HUES48 (cell line): ENCODE measurements around the gene PLXDC1.
"Not testable (repeated sequence)": the region's sequence is repeated elsewhere in the genome, so short reads cannot be mapped to it uniquely, and the experiment has no call there.

Experiments
- H3K27ac ChIP-seq: one replicate; pipeline ENCODE4 v1.7.0; 2013; ENCODE audit warnings: low read depth, low read length, inconsistent platforms
- H3K27me3 ChIP-seq: 2 replicates; pipeline ENCODE4 v1.6.1; 2013; ENCODE audit warnings: mild to moderate bottlenecking, low read length; ENCODE audit not compliant: control insufficient read depth, insufficient read depth
- H3K36me3 ChIP-seq: 2 replicates; pipeline ENCODE4 v1.6.1; 2013; ENCODE audit warnings: low read length; ENCODE audit not compliant: control insufficient read depth, insufficient read depth
- H3K4me1 ChIP-seq: 2 replicates; pipeline ENCODE4 v1.6.1; 2013; ENCODE audit warnings: mild to moderate bottlenecking, low read length; ENCODE audit not compliant: control insufficient read depth, insufficient read depth
- H3K4me3 ChIP-seq: 2 replicates; pipeline ENCODE4 v1.5.1; 2013; ENCODE audit warnings: mild to moderate bottlenecking, low read depth, low read length
- H3K9ac ChIP-seq: 2 replicates; pipeline ENCODE4 v1.6.1; 2013; ENCODE audit warnings: mild to moderate bottlenecking, low read depth, low read length, moderate library complexity
- H3K9me3 ChIP-seq: 2 replicates; pipeline ENCODE4 v1.6.1; 2013; ENCODE audit warnings: low read length; ENCODE audit not compliant: control insufficient read depth, insufficient read depth

PLXDC1 gene

DNA sequence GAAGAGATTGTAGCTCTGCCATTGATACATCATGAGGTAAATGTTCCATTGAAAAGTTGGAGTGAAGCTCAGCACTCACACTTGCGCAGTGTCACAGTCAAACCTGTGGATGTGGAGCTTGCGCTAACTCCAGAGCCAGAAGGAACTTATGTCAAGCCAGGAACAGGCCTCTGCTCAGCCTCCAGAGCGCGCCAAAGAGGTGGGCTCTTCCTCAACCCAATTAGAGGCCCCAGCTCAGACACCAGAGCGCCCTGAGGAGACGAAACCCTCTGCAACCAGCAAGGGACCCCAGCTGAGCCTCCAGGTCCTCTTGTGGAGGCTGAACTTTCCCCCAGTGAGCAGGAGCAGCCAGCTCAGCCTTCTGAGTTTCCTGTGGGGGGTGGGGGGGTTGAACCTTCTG, 122.7 kb downstream of the PLXDC1 start:
- Histone ChIP-seq H3K36me3 (no peaks in the 10 kb centered on the region), H3K9ac (no peak overlapping the region), H3K4me3 (no peak overlapping the region), H3K4me1 (no peaks in the 10 kb centered on the region), H3K9me3 (no peaks in the 10 kb centered on the region), H3K27me3 (peaks cover 21% of the 10 kb centered on the region), H3K27ac (no peak overlapping the region)

- Histone ChIP-seq H3K27me3 (peaks cover 21% of the 10 kb centered on the region), H3K27ac (no peak overlapping the region), H3K9ac (no peak overlapping the region), H3K4me3 (peak overlapping the region; percentile 60), H3K36me3 (no peaks in the 10 kb centered on the region), H3K9me3 (no peaks in the 10 kb centered on the region), H3K4me1 (no peaks in the 10 kb centered on the region)
These were observed 123.9 kb downstream of the PLXDC1 start for GRCh38 chr17:39027455-39028035.

- H3K27me3 ChIP-seq = peaks cover 21% of the 10 kb centered on the region
- no peak overlapping the region for H3K9ac ChIP-seq
- H3K36me3 ChIP-seq = no peaks in the 10 kb centered on the region
- no peaks in the 10 kb centered on the region for H3K4me1 ChIP-seq
- H3K9me3 ChIP-seq = no peaks in the 10 kb centered on the region
- H3K27ac ChIP-seq = no peak overlapping the region
- peak overlapping the region; percentile 60 for H3K4me3 ChIP-seq
These were observed 124.4 kb downstream of the PLXDC1 start for GRCh38 chr17:39026980-39027451.

- H3K9me3 ChIP-seq, H3K9ac ChIP-seq, H3K4me1 ChIP-seq, H3K27ac ChIP-seq, H3K36me3 ChIP-seq: not testable (repeated sequence)
- Histone ChIP-seq H3K4me3 (0 out of 2 replicates have a peak overlapping the region, but pooled peaks have one; percentile 60), H3K27me3 (peaks cover 21% of the 10 kb centered on the region)
These were observed 125.1 kb downstream of the PLXDC1 start for GRCh38 chr17:39026346-39026745.

GRCh38 chr17:39022924-39023323, 128.5 kb downstream of the PLXDC1 start:
- no peaks in the 10 kb centered on the region for H3K9me3 ChIP-seq
- no peak overlapping the region for H3K9ac ChIP-seq
- peaks cover 6% of the 10 kb centered on the region; the same call in 1 of the 2 replicates for H3K4me1 ChIP-seq
- H3K36me3 ChIP-seq = no peaks in the 10 kb centered on the region
- peaks cover 14% of the 10 kb centered on the region for H3K27me3 ChIP-seq
- H3K27ac ChIP-seq = no peak overlapping the region
- no peak overlapping the region for H3K4me3 ChIP-seq

- H3K4me3 ChIP-seq, H3K36me3 ChIP-seq, H3K27ac ChIP-seq, H3K9ac ChIP-seq, H3K4me1 ChIP-seq, H3K27me3 ChIP-seq, H3K9me3 ChIP-seq: not testable (repeated sequence)
These were observed 131.4 kb downstream of the PLXDC1 start for GRCh38 chr17:39020037-39020436.

- Histone ChIP-seq H3K9me3 (no peaks in the 10 kb centered on the region), H3K27me3 (no peaks in the 10 kb centered on the region), H3K4me1 (peaks cover 6% of the 10 kb centered on the region; the same call in 1 of the 2 replicates), H3K4me3 (no peak overlapping the region), H3K27ac (peak overlapping the region; percentile 26), H3K9ac (no peak overlapping the region), H3K36me3 (no peaks in the 10 kb centered on the region)
These were observed 132.9 kb downstream of the PLXDC1 start for GRCh38 chr17:39018267-39019134.

- Histone ChIP-seq H3K27me3 (no peaks in the 10 kb centered on the region), H3K9me3 (no peaks in the 10 kb centered on the region), H3K27ac (no peak overlapping the region), H3K36me3 (no peaks in the 10 kb centered on the region), H3K4me1 (peaks cover 8% of the 10 kb centered on the region; the same call in 1 of the 2 replicates), H3K4me3 (no peak overlapping the region), H3K9ac (no peak overlapping the region)
These were observed 135.0 kb downstream of the PLXDC1 start for GRCh38 chr17:39016193-39017153.

DNA sequence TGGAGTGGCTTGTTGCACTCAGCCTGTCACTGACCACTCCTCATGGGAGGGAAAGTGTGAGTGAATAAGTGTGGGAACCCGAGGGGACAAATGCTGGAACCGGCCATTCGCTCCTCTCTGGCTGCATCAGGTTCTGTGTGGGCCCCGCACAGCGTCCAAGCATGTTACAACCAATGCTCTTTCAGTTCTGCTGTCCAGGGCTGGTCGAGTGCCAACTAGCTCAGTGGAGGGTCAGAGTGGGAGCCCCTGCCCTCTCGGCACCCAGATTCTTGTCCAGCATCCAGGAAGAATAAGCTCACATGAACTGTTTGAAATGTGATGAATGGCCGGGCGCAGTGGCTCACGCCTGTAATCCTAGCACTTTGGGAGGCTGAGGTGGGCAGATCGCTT, 135.9 kb downstream of the PLXDC1 start:
- no peak overlapping the region for H3K4me3 ChIP-seq
- H3K27me3 ChIP-seq = no peaks in the 10 kb centered on the region
- no peak overlapping the region for H3K27ac ChIP-seq
- no peak overlapping the region for H3K9ac ChIP-seq
- peaks cover 11% of the 10 kb centered on the region; the same call in 1 of the 2 replicates for H3K4me1 ChIP-seq
- H3K9me3 ChIP-seq = no peaks in the 10 kb centered on the region
- H3K36me3 ChIP-seq = no peaks in the 10 kb centered on the region

DNA sequence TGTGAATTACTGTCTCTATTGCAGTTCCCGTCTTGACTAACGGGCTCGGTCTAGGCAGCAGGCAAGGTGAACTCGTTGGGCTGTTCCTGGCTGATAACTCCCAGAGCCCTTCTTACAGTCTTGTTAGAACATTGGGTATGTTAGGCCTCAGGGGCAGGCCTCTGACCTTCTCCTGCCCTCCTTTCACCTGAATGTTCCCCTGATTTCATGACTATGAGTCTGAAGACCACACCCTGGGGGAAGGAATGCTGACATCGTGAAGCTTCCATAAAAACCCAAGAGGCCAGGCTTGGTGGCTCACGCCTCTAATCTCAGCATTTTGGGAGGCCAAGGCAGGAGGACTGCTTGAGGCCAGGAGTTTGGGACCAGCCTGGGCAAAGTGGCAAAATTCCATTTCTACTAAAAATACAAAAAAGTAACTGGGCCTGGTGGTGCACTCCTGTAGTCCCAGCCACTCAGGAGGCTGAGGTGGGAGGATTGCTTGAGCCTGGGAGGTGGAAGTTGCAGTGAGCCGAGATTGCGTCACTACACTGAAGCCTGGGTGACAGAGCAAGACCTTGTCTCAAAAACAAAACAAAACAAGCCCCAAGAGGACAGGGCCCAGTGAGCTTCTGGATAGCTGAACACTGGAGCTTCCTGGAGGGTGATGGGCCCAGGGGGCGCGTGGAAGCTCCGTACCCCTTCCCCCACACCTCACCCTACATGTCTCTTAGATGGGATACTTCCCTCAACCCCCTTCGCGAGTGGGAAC, 136.5 kb downstream of the PLXDC1 start:
- peaks cover 11% of the 10 kb centered on the region; the same call in 1 of the 2 replicates for H3K4me1 ChIP-seq
- H3K27me3 ChIP-seq = no peaks in the 10 kb centered on the region
- no peaks in the 10 kb centered on the region for H3K9me3 ChIP-seq
- no peak overlapping the region for H3K4me3 ChIP-seq
- H3K27ac ChIP-seq = no peak overlapping the region
- H3K36me3 ChIP-seq = no peaks in the 10 kb centered on the region
- H3K9ac ChIP-seq = no peak overlapping the region
